GM06990 (cell line): ENCODE data around the gene PIEZO1.

Experiments used
- DNase-seq: peaks from one replicate; pipeline ENCODE4 v3.0.0-alpha.2; 2011; ENCODE audit not compliant: insufficient read length; ENCODE audit errors: extremely low read depth
- H3K27me3 ChIP-seq: replicated peaks from 2 replicates; pipeline ENCODE4 v1.6.0; 2011; ENCODE audit warnings: low read length; ENCODE audit not compliant: control insufficient read depth, insufficient read depth
- H3K36me3 ChIP-seq: 2 replicates; pipeline ENCODE4 v1.5.1; 2011; ENCODE audit warnings: low read length; ENCODE audit not compliant: control insufficient read depth, insufficient read depth
- H3K4me3 ChIP-seq: replicated peaks from 2 replicates; pipeline ENCODE4 v1.5.1; 2011; ENCODE audit warnings: low read depth, mild to moderate bottlenecking, control low read depth, low read length
- TF ChIP-seq, protein P1 (sequence below): IDR thresholded peaks from 2 replicates; pipeline ENCODE4 v1.5.1; 2011; ENCODE audit warnings: low read length, control low read depth, mild to moderate bottlenecking, inconsistent platforms; ENCODE audit not compliant: insufficient read depth, poor library complexity, severe bottlenecking

Gene PIEZO1

DNA sequence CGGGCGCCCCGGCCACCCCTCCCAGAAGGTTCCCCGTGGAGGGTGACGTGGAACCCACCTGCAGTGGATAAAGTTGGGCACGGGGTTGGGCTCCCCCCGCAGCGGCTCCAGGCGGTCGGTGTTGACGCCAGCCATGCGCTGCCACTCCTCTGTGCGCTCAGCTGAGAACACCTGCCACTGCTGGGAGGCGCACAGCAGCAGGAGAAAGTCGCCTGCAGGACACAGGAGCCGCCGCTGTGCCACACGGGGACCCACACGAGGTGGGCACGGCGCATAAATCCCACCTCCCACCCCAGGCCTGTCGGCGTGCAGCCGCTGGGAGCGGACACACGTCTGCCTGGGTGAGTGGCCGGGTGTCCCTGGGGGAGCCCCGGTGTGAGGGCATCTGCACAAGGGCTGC, 58.0 kb downstream of the PIEZO1 start:
- Histone ChIP-seq H3K36me3 (peaks cover 50% of the 10 kb centered on the region), H3K4me3 (no peak overlapping the region), H3K27me3 (no peaks in the 10 kb centered on the region)
- TF ChIP-seq, protein P1, sequence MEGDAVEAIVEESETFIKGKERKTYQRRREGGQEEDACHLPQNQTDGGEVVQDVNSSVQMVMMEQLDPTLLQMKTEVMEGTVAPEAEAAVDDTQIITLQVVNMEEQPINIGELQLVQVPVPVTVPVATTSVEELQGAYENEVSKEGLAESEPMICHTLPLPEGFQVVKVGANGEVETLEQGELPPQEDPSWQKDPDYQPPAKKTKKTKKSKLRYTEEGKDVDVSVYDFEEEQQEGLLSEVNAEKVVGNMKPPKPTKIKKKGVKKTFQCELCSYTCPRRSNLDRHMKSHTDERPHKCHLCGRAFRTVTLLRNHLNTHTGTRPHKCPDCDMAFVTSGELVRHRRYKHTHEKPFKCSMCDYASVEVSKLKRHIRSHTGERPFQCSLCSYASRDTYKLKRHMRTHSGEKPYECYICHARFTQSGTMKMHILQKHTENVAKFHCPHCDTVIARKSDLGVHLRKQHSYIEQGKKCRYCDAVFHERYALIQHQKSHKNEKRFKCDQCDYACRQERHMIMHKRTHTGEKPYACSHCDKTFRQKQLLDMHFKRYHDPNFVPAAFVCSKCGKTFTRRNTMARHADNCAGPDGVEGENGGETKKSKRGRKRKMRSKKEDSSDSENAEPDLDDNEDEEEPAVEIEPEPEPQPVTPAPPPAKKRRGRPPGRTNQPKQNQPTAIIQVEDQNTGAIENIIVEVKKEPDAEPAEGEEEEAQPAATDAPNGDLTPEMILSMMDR: no peak
- DNase-seq: no peak

- Histone ChIP-seq H3K27me3 (no peaks in the 10 kb centered on the region), H3K4me3 (no peak overlapping the region), H3K36me3 (peaks cover 52% of the 10 kb centered on the region)
- TF ChIP-seq, protein P1: no peak
- DNase-seq: no peak
Measured at GRCh38 chr16:88726408-88726749, 58.6 kb downstream of the PIEZO1 start.

DNA sequence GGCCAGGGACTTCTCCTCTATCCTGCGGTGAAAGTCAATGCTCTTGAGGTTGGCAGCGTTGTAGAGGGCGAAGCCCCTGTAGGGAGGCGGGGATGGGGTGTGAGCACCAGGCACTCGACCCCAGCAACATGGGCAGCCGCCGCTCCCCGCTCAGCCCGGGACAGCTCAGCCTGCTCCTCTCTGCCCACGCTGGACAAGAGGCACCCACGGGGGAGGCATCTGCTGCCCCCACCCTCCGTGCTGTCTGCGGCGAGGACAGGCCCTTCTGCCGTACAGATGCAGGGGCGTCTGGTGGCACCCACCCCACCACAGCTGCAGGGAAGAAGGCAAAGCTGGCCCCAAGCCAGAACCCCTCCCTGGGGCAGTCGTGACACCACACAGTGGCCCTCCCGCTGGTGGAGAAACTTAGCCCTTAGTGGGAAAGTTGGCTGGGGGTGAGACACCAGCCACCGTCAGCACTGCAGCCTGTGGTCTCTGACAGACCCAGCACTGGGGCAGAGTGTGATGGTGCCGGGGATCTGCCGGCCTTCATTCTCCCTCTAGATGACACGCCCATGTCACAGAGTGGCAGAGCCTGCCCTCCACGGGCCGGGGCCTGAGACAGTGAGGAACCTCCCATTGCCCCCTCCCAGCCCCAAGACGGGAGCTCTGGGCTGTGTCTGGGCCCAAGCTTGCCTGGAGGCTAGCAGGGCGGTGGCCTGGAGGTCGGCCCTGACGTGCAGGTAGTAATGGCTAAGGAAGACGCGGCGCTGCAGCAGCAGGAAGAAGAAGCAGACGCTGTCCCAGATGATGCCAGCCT, 59.2 kb downstream of the PIEZO1 start:
- no peak for DNase-seq
- H3K4me3 ChIP-seq: no peak overlapping the region
- H3K36me3 ChIP-seq: peaks cover 52% of the 10 kb centered on the region
- TF ChIP-seq, protein P1: no peak
- no peaks in the 10 kb centered on the region for H3K27me3 ChIP-seq

GRCh38 chr16:88724855-88725555, 60.0 kb downstream of the PIEZO1 start:
- TF ChIP-seq, protein P1: no peak
- Histone ChIP-seq H3K4me3 (no peak overlapping the region), H3K27me3 (no peaks in the 10 kb centered on the region), H3K36me3 (peaks cover 55% of the 10 kb centered on the region)
- no peak for DNase-seq

GRCh38 chr16:88723911-88724310, 61.1 kb downstream of the PIEZO1 start:
- H3K4me3 ChIP-seq: no peak overlapping the region
- H3K27me3 ChIP-seq: no peaks in the 10 kb centered on the region
- no peak for DNase-seq
- TF ChIP-seq, protein P1: no peak
- H3K36me3 ChIP-seq: peaks cover 65% of the 10 kb centered on the region
